Activated CD8-positive, alpha-beta memory T cell treated with anti-CD3 and anti-CD28 coated beads for 4 hours (primary cell): Measurements from ENCODE around the gene TENT5C.

Source experiments
- DNase-seq, 2 donors: peaks; one replicate each; pipeline ENCODE4 v3.0.0-alpha.2; 2020; ENCODE audit warnings: low read depth in 2 of 2

Gene TENT5C

GRCh38 chr1:117613249-117613968 is 7.6 kb downstream of the TENT5C start:
- no peak for DNase-seq

GRCh38 chr1:117613969-117614729 is 8.3 kb downstream of the TENT5C start:
- DNase-seq: no peak

DNA sequence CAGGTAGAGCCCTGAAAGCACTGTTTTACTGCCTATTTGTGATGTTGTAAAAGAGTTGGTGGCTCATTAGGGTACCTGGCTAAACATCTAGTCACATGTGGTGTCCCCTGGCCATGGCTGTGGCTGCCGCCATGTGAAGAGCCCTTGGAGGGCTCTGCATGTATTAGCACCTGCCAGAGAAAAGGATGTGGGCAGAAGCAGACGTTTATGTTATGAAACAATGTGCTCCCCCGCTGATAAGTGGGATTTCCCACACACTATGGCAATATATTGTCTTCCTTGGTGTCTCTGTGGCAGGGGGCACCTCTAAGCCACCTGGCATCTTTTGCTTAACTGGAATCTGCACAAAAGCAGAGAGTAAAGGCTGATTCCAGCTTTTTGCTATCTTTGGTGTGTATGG is 9.6 kb downstream of the TENT5C start:
- peak in 1 of 2 donors; percentile 11 for DNase-seq

DNA sequence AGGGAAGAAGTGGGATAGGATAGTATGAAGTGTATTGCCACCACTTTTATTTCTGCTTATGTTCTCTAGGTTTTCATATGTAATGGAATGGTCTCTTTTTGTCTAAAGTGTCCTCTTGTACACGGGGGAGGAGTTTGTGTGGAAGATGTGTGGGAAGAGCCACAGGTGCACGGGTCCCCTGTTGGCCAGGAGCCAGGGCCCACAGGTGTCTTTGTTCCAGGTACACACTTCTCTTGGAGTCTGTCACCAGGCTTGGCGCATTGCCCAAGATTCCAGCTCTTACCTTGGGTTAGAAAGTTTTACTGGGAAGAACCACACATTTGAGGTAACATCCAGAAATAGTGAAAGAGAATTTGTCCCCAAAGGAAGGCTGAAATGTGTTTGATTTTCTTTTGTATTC is 10.5 kb downstream of the TENT5C start:
- DNase-seq: no peak

DNA sequence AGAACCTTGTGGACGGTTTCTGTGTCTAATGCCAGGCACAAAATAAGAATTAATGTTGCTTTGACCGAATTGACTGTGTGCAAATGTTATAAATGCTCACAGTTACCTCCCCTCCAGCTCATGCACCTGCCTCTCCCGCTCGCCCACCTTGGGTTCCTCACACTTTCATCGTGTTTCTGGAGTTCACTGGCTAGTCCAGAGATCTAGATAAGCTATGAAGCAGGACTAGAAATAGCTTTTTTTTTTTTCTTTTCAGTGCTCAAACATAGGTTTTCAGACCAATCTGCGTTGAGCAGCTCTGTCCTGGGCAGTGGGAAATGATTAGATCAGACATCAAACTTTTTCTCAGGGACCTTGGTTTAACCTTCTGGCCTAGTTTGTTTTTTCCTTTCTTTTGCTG is 11.1 kb downstream of the TENT5C start:
- DNase-seq: no peak

- no peak for DNase-seq
These were observed 12.7 kb downstream of the TENT5C start for GRCh38 chr1:117618450-117619122.

GRCh38 chr1:117620440-117620839 is 14.6 kb downstream of the TENT5C start:
- no peak for DNase-seq

- DNase-seq: no peak
These were observed 15.5 kb downstream of the TENT5C start for GRCh38 chr1:117621316-117621715.

GRCh38 chr1:117622726-117623125 is 16.9 kb downstream of the TENT5C start:
- DNase-seq: no peak

GRCh38 chr1:117623141-117623540 is 17.3 kb downstream of the TENT5C start:
- DNase-seq: no peak

GRCh38 chr1:117623698-117624097 is 17.9 kb downstream of the TENT5C start:
- no peak for DNase-seq

DNA sequence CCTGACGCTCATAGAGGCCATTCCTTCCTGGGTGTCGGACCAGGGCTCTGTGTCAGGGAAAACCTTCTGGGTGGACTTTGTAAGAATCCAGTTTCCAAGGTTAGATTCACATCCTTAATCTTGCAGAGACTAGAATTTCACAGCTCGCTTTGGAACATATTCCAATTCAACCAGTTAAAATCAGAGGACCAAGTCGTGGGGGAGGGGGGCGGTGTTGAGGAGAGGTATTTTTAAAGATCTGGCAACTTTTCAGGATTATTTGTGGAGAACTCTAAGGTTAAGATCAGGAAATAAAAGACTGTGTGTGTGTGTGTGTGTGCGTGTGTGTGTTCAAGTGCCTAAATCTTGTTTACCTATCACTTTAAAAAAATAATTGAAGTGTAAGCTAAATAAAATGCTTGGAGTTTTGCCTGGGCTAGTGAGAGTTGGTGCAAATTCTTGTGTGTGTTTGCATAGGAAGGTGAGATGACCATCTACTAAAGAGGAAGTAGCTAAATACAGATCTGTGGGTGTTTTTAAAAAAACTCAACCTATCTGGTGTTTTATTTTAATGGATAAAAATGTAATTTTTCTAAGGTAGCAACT is 21.8 kb downstream of the TENT5C start:
- no peak for DNase-seq

- DNase-seq: no peak
These were observed 22.5 kb downstream of the TENT5C start for GRCh38 chr1:117628343-117628742.

DNA sequence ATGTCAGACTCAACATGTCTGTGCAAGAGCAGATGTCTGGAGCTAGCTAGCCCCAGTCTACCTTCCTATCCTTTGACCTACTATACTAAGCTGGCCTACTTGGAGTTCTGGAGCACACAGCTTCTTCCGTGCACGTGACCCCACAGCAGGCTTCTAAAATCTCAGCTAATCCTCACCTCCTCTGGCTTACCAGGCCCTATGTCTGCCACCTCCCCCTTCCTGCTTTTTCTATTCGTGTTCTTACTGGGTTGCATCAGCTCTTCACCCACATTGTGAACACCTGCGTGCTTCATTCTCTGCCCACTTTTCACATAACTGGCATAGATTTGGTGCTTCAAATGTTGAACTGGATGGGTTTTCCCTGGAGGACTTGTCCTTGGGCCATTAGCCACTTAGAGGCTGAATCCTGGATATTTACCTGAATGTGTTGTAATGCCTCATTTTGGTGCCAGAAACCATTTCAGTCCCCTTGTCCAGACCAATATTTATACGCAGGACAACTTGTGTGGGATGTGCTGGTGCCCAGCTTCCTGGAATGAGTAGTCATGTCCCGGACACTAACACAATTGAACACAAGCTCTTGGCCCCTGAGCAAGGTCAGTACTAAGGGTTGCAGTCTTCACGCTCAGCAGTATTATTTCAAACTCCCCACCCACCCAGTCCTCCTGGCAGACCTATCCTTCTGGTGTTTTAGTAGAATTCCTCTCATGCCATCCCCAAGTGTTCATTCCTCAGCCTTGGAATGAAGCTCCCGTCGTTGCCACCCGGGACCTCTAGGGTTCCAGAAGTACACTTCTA is 24.0 kb downstream of the TENT5C start:
- no peak for DNase-seq

DNA sequence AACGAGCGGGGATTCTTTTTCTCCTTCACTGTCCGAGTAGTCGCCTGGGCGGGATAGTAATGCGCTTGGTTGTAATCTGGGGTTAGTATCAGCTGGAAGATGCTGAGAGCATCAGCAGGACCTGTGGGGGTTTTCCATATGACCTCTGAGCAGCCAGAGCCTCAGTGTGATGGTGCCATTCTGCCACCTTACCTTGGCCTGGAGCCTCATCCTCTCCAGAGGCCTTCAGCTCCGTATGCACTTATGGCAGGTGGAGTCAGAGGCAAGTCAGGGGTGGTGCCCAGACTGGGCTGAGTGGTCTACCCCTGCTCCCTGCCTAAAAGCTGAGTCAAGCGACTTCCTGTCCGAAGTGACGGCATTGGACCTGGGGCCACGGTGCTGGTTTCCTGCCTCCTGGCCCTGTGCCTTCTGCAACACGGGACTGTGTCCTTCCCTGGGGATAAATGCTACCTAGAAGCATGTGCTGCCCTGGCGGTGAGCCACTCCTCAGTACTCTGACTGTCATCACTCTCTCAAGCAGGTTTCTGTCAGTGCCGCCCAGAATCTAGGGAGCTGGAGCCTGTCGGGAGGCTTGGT is 24.7 kb downstream of the TENT5C start:
- DNase-seq: no peak

GRCh38 chr1:117631359-117632160 is 25.7 kb downstream of the TENT5C start:
- DNase-seq: no peak

- DNase-seq: no peak
These were observed 26.6 kb downstream of the TENT5C start for GRCh38 chr1:117632269-117633067.

DNA sequence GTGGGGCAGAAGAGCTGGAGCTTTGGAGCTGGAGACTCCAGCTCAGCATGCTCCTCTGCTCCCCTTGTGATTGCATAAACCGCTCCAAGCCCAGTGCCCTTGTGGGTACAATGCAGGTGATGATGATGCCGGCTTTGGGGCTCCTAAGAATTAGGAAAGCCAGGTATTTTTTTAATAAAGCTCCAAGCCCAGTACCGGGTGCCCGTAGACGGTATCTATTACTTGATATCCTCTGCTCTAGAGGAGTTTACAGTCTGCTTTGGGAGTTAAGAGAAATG is 27.2 kb downstream of the TENT5C start:
- DNase-seq: no peak

DNA sequence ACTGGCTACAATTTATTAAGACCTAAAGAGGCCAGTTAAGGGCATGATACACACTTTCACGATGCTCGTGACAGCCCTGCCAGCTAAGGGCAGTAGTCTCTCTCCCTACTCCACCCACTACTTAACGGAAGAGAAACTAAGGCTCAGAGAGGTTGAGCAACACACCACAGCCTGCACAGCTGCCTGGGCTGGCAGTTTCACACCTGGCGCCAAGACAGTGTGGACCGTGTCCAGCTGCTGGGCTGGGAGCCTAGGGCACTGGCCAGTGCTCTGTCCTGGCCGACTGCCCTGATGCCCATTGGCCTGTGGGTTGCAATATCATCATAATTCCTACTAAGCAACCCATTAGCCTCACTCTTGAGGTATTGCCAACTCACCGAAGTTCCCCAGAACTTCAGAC is 27.6 kb downstream of the TENT5C start:
- DNase-seq: no peak

DNA sequence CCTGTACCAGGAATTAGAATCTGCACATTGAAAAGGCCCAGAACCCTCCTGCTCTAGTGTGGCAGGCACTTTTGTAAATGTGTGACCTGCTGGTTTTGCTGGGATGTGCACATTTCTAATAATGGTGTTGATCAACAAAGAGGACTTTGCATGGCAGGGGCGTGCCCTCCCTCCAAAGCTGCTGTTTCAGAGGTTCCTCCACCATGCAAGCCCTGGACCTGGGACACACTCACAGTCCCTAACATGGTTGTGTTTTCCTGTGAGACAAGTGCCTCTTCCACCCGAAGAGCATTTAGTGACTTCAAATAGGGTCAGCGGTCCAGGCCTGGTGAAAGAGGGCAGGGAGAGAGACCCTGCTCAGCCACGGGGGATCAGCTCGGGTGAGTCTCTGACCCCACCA is 28.1 kb downstream of the TENT5C start:
- DNase-seq: no peak
